Mesothelial cell of epicardium (in vitro differentiated cells): ENCODE data around the gene ZNF618. TPM values are rescaled to one million over a fixed set of nuclear protein-coding genes. Genes with fewer than 3 reads are reported as not detected.
A peak's percentile ranks its signal among the peaks of the same experiment; 100 is the strongest.

Experiments used
- DNase-seq, 2 experiments: peaks; one replicate each; pipeline ENCODE4 v3.0.0; 2021; ENCODE audit warnings: low spot score in 2 of 2; ENCODE audit not compliant: unreplicated experiment in 2 of 2
- H3K27ac Mint-ChIP-seq: 2 replicates; pipeline ENCODE4 v1.8.0; 2021; ENCODE audit warnings: mixed read lengths
- H3K27me3 Mint-ChIP-seq: 2 replicates; pipeline ENCODE4 v1.8.0; 2021; ENCODE audit warnings: low read depth, mixed read lengths
- H3K36me3 Mint-ChIP-seq: 2 replicates; pipeline ENCODE4 v1.8.0; 2021; ENCODE audit warnings: mixed read lengths
- H3K4me1 Mint-ChIP-seq: 2 replicates; pipeline ENCODE4 v1.8.0; 2021; ENCODE audit warnings: mixed read lengths
- H3K4me3 Mint-ChIP-seq: 2 replicates; pipeline ENCODE4 v1.8.0; 2021; ENCODE audit warnings: mild to moderate bottlenecking, moderate library complexity, mixed read lengths
- H3K9me3 Mint-ChIP-seq: 2 replicates; pipeline ENCODE4 v1.8.0; 2021; ENCODE audit warnings: mixed read lengths
- total RNA-seq: library from RNA; stranded (reverse); gene quantifications from 3 replicates; pipeline ENCODE4 v1.2.1, GENCODE V29; 2021
- TF ChIP-seq, protein P1 (sequence below): fragments of 200-600 bp; sonication (generic); IDR thresholded peaks from one replicate; pipeline ENCODE4 v1.5.0; 2021; ENCODE audit warnings: antibody characterized with exemption; ENCODE audit not compliant: unreplicated experiment

Gene ZNF618
- total RNA-seq, 1 donor from 2014 or later = 78.9 TPM

DNA sequence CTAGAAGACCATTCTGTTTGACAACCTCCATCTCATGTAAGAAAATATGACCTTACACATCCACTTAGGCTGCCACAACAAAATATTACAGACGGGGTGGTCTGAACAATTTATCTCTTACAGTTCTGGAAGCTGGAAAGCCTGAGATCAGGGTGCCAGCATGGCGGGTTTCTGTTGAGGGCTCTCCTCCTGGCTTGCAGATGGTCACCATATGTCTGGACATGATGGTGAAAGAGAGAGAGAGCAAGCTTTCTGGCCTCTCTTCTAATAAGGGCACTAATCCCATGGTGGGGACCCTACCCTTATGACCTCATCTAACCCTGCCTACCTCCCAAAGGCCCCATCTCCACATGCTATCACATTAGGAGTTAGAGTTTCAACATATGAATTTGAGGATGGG, 136.0 kb downstream of the ZNF618 start:
- peak in 1 of 2 experiments; percentile 5 for DNase-seq
- TF ChIP-seq, protein P1, sequence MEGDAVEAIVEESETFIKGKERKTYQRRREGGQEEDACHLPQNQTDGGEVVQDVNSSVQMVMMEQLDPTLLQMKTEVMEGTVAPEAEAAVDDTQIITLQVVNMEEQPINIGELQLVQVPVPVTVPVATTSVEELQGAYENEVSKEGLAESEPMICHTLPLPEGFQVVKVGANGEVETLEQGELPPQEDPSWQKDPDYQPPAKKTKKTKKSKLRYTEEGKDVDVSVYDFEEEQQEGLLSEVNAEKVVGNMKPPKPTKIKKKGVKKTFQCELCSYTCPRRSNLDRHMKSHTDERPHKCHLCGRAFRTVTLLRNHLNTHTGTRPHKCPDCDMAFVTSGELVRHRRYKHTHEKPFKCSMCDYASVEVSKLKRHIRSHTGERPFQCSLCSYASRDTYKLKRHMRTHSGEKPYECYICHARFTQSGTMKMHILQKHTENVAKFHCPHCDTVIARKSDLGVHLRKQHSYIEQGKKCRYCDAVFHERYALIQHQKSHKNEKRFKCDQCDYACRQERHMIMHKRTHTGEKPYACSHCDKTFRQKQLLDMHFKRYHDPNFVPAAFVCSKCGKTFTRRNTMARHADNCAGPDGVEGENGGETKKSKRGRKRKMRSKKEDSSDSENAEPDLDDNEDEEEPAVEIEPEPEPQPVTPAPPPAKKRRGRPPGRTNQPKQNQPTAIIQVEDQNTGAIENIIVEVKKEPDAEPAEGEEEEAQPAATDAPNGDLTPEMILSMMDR = no peak
- peaks cover 25% of the 10 kb centered on the region for H3K9me3 Mint-ChIP-seq
- H3K27ac Mint-ChIP-seq = no peak overlapping the region
- no peaks in the 10 kb centered on the region for H3K27me3 Mint-ChIP-seq
- H3K4me1 Mint-ChIP-seq = no peaks in the 10 kb centered on the region
- H3K36me3 Mint-ChIP-seq = peaks cover 67% of the 10 kb centered on the region
- H3K4me3 Mint-ChIP-seq = no peak overlapping the region

DNA sequence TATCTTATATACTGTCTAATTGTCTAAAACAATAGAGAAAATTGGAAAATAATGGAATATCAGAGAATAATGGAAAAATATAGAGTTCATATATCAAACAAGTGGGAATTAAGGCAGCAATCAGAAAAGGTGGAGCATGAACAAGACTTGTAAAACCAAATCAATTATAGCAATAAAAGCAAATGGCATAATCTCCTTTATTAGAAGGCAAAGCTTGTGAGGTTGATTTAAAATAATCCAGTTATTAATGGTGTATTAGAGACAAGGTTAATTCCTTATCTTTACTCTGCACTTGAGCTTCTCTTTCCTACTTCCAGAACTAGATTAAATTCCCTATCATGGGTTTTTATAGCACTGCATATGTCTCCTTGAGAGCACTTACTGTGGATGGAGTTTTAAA, 137.9 kb downstream of the ZNF618 start:
- TF ChIP-seq, protein P1 = no peak
- Mint-ChIP-seq H3K27me3 (no peaks in the 10 kb centered on the region), H3K4me1 (no peaks in the 10 kb centered on the region), H3K4me3 (no peak overlapping the region), H3K36me3 (peaks cover 75% of the 10 kb centered on the region), H3K9me3 (peaks cover 31% of the 10 kb centered on the region), H3K27ac (no peak overlapping the region)
- no peak for DNase-seq

DNA sequence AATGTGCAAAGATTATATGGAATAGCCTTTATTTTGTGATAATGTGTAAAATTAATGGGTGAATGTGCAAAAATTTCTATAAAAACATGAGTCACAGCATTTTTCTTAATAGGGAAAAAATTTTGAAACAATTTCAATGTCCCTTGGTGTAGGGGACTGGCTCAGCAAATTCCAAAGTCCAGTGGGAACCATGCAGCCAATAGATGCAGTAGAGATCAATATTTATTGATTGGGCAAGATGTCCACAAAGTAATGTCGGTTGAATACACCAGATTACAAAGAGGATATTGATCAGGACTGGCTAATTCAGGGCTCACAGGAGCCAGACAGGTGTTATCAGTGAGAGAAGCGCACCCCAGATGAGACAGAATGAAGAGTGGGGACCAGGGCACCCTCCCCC, 139.5 kb downstream of the ZNF618 start:
- Mint-ChIP-seq H3K9me3 (peaks cover 44% of the 10 kb centered on the region), H3K4me1 (no peaks in the 10 kb centered on the region), H3K4me3 (no peak overlapping the region), H3K27ac (no peak overlapping the region), H3K36me3 (peaks cover 78% of the 10 kb centered on the region), H3K27me3 (no peaks in the 10 kb centered on the region)
- no peak for DNase-seq
- TF ChIP-seq, protein P1 = no peak

- peaks cover 43% of the 10 kb centered on the region for H3K9me3 Mint-ChIP-seq
- H3K4me1 Mint-ChIP-seq = no peaks in the 10 kb centered on the region
- no peaks in the 10 kb centered on the region for H3K27me3 Mint-ChIP-seq
- no peak for DNase-seq
- H3K4me3 Mint-ChIP-seq = no peak overlapping the region
- no peak overlapping the region for H3K27ac Mint-ChIP-seq
- TF ChIP-seq, protein P1 = no peak
- H3K36me3 Mint-ChIP-seq = peaks cover 78% of the 10 kb centered on the region
These were observed 140.0 kb downstream of the ZNF618 start for GRCh38 chr9:114016101-114016500.

GRCh38 chr9:114016629-114017423, 140.7 kb downstream of the ZNF618 start:
- H3K4me1 Mint-ChIP-seq = no peaks in the 10 kb centered on the region

More at GRCh38 chr9:114016629-114017423, 140.7 kb downstream of the ZNF618 start:
- DNase-seq = no peak
- TF ChIP-seq, protein P1 = no peak
- H3K27me3 Mint-ChIP-seq = no peaks in the 10 kb centered on the region
- peaks cover 78% of the 10 kb centered on the region for H3K36me3 Mint-ChIP-seq
- H3K4me3 Mint-ChIP-seq = no peak overlapping the region
- H3K27ac Mint-ChIP-seq = no peak overlapping the region
- peaks cover 45% of the 10 kb centered on the region for H3K9me3 Mint-ChIP-seq
